CD4-positive, alpha-beta T cell treated with Interleukin-6 at 100 ng/mL for 8 hours (primary cell): Measurements from ENCODE around the gene SIVA1.
A peak's percentile ranks its signal among the peaks of the same experiment; 100 is the strongest.

Experiments used
- DNase-seq: peaks from one replicate; pipeline ENCODE4 v3.0.0-alpha.2; 2020; ENCODE audit warnings: mixed read lengths, low spot score

The SIVA1 gene

DNA sequence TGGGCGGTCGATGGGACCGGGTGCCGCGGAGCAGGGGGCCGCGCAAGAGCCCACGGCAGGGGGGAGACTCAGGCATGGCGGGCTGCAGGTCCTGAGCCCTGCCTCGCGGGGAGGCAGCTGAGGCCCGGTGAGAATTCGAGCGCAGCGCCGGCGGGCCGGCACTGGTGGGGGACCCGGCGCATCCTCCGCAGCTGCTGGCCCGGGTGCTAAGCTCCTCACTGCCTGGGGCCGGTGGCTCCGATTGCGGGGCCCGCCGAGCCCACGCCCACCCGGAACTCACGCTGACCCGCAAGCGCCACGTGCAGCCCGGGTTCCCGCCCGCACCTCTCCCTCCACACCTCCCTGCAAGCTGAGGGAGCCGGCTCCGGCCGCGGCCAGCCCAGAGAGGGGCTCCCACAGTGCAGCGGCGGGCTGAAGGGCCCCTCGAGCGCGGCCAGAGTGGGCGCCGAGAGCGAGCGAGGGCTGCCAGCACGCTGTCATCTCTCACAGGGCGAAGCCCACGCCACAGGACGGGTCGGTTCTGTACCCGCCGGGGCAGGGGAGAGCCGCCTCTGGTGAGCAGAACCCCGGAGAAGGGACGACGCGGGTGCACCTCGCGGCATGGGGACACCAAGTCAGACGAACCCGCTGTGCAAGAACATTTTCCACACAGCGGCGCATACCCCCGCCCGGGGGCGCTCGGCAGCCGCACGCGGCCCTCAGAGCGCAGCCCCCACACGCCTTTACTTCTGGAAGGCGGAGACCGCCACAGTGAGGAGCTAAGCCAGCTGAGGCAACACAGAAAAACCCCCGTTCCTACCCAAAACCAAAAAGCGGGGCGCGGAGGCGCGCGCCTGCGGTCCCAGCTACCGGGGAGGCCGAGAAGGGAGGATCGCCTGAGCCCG, 1.2 kb upstream of the SIVA1 start:
- DNase-seq: no peak

- DNase-seq: no peak
Measured at GRCh38 chr14:104752423-104752734, 568 bp upstream of the SIVA1 start.

- DNase-seq: no peak
Measured at GRCh38 chr14:104753528-104754212, 723 bp downstream of the SIVA1 start.

DNA sequence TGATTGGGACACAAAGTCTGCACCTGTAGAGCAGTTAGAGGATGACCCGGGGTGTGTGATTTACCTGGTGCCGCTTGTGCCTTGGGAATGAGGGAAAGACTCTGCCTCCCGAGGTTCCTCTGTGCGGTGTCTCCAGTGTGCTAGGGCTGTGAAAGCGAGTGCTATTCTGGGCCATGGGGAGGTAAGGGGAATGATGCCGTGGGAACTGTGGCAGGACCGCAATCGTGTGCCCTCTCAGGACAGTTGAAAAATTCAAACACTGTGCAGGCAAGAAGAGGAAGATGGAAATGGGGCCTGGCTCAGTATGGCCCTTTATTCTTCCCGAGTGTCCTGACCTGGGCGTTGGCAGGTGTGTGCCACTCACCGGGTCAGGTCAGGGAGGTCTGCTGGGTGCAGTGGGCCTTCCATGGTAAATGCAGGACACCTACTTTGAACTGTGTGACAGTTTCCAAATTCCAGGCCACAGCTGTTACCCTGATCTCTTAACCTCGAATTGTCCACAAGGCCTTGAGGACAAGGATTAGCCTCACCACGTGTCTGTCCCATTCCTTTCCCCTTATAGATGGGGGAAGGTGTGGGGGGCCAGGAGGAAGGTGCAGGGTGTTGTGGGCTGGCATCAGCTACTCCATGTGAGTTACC, 1.4 kb downstream of the SIVA1 start:
- no peak for DNase-seq

DNA sequence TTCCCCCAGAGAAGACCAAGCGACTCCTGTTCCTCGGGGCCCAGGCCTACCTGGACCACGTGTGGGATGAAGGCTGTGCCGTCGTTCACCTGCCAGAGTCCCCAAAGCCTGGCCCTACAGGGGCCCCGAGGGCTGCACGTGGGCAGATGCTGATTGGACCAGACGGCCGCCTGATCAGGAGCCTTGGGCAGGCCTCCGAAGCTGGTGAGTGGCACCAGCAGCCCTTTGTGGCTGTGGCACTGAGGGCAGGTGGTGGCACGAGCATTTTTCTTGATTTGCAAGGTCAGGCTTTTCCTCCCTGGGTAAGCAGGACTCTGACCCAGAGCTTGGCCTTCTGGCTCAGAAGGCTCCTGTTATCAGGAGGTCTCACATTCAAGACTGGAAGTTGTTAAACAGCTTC, 2.7 kb downstream of the SIVA1 start:
- DNase-seq: no peak

DNA sequence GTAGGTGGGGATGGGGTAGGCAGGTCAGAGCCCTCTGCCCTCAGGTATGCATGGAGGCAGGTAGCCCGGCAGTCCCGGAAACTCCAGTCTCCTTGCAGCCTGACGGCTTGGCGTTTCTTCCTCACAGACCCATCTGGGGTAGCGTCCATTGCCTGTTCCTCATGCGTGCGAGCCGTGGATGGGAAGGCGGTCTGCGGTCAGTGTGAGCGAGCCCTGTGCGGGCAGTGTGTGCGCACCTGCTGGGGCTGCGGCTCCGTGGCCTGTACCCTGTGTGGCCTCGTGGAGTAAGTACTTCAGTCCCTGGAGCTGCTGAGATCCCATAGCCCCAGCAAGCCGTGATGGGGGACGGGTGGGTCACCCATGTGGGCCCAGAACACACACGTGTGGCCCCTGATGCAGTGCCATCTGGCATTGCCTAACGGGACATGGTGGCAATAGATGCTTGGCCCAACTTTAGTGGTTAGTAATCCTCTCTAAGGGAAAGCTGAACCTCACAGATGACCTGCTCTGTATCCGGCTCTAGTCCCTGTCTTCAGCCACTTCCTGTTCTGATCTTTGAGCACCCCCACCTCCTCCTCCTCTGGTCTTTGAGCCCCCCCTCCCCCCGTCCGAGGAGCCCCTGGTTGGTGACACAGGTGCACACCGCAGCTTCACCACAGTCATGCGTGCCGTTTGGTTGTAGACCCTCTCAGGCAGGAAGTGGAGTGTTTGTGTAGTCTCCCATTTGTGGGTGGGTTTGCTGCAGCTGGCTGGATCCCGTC, 3.7 kb downstream of the SIVA1 start:
- DNase-seq: no peak

DNA sequence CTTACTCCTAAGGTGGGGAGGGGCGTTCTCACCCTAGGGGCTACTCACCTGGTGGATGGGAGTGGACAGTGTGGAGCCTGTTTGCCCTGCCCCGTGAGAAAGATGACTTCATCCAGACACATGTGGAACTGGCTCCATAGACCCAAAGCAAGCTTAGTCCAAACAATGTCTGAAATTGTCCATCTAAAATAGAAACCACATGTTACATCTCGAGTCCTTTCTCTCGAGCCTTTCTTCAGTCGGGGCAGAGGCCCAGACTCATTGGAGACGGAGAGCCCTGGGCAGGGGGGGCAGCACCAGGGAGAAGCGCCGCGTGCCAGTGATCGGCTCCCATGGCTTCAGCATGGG, 4.3 kb downstream of the SIVA1 start:
- no peak for DNase-seq

GRCh38 chr14:104757681-104758392, 4.9 kb downstream of the SIVA1 start:
- no peak for DNase-seq

- no peak for DNase-seq
Measured at GRCh38 chr14:104758981-104759969, 6.3 kb downstream of the SIVA1 start.

DNA sequence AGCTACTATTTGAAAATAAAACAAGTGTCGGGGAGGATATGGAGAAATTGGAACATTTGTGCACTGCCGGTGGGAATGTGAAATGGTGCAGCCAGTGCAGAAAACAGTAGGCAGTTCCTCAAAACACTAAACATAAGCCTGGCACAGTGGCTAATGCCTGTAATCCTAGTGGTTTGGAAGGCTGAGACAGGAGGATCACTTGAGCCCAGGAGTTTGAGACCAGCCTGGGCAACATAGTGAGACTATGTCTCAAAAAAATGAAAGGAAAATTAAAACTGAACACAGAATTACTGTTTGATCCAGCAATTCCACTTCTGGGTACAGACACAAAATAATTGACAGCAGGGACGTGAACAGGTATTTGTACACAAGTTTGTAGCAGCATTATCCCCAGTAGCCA, 12.6 kb downstream of the SIVA1 start:
- DNase-seq: no peak

GRCh38 chr14:104766256-104766862, 13.4 kb downstream of the SIVA1 start:
- DNase-seq: no peak

DNA sequence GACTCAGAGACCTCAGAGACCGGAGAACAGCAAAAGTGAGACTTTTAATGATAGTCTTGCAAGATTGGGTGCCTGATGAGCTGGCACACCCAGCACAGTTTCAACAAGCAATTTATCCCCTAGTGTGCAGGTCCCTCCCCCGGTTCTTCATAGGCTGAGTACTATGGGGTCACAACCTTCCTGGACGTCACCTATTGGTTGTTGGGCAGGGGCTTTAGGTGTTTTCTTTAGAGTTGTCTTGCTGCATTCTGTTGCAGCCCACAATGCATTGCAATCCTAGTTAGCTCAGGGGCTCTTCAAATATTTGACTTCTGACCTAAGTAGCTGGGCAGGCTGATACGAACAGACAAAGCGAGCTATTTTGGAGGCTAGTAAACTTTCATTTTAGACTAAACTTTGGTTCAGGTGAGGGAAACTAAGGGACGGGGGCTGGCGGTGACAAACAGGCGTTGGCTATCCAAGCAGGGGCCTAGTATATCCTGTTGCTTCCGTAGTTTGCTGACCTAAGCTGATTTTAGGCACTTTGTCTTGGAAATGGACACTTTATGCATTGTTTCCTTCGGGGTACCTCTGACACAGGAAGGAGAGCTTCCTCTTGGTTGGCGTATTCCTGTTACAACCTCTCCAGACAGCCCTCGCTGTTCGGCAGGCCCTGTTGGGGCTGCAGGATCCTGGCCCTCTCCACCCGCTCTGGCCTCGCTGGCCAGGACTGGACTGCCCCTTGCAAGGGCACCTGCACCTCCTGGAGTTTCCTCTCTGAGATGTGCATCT, 14.1 kb downstream of the SIVA1 start:
- DNase-seq: no peak

- DNase-seq: no peak
Measured at GRCh38 chr14:104767634-104767918, 14.6 kb downstream of the SIVA1 start.

- peak; percentile 88 for DNase-seq
Measured at GRCh38 chr14:104768437-104769323, 15.7 kb downstream of the SIVA1 start.

DNA sequence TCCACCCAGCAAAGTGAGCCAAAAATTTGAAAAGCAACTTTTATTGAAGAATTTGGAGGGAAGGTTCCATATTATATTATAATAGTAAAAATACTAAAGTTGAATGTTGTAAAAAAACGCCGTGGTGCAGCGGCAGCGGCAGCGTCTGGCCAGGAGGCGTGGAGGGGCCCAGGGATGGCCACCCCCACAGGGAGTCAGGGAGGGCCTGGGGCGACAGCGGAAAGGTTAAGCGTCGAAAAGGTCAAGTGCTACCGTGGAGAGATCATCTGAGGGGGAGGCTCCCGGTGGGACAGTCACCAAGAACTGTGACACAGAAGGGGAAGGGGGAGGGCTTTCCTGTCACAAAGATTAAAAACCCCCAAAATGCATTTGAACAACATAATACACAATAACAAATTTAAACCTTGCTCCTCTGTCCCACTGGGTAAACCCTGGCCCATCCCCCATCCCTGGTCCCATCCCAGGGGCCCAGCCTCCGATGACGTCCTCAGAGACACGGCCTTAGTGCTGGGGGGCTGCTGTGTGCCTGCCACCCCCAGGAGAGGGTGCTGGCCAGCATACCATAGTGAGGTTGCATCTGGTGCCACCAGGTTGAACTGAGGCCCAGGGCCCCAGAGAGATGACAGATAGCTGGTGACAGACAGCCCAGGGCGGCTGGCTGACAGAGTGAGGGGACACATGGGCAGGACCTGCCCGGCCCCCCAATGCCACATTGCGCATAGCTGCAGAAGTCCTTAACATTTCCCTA, 16.6 kb downstream of the SIVA1 start:
- DNase-seq: no peak

GRCh38 chr14:104770072-104770579, 17.2 kb downstream of the SIVA1 start:
- DNase-seq: no peak

- DNase-seq: no peak
Measured at GRCh38 chr14:104770851-104771272, 17.9 kb downstream of the SIVA1 start.

GRCh38 chr14:104771374-104771773, 18.4 kb downstream of the SIVA1 start:
- no peak for DNase-seq
